Activated CD8-positive, alpha-beta T cell treated with anti-CD3 and anti-CD28 coated beads for 36 hours (primary cell): Measurements from ENCODE around the gene CLEC19A. TPM values are rescaled to one million over a fixed set of nuclear protein-coding genes. Genes with fewer than 3 reads are reported as not detected.

ENCODE experiments used
- ATAC-seq: fragments of 200-7000 bp; cut with Tn5 transposase; one replicate; pipeline ENCODE4 v1.10.0; 2021; ENCODE audit warnings: mild to moderate bottlenecking, moderate library complexity
- CTCF ChIA-PET: fragments of 350-600 bp; sonication (Branson Sonifier 250); formaldehyde crosslinking; loops from one replicate; lab custom pipeline; 2021; ENCODE audit warnings: antibody characterized with exemption; lab: Charles Lee
- POLR2A ChIA-PET: fragments of 350-600 bp; sonication (Branson Sonifier 250); formaldehyde crosslinking; loops from one replicate; lab custom pipeline; 2021; ENCODE audit warnings: antibody characterized with exemption; lab: Charles Lee
- DNase-seq: peaks from one replicate; pipeline ENCODE4 v3.0.0-alpha.2; 2020
- H3K27ac Mint-ChIP-seq: one replicate; pipeline ENCODE4 v1.8.0; 2021; ENCODE audit warnings: mild to moderate bottlenecking, mixed read lengths
- H3K27me3 Mint-ChIP-seq: one replicate; pipeline ENCODE4 v1.8.0; 2021; ENCODE audit warnings: mixed read lengths
- H3K36me3 Mint-ChIP-seq: one replicate; pipeline ENCODE4 v1.8.0; 2021; ENCODE audit warnings: low read depth, mixed read lengths
- H3K4me1 Mint-ChIP-seq: one replicate; pipeline ENCODE4 v1.8.0; 2021; ENCODE audit warnings: low read depth, mixed read lengths
- H3K4me3 Mint-ChIP-seq: one replicate; pipeline ENCODE4 v1.8.0; 2021; ENCODE audit warnings: mild to moderate bottlenecking, moderate library complexity, mixed read lengths
- H3K9me3 Mint-ChIP-seq: one replicate; pipeline ENCODE4 v1.8.0; 2021; ENCODE audit warnings: mixed read lengths
- CTCF ChIP-seq: fragments of 200-600 bp; IDR thresholded peaks from one replicate; pipeline ENCODE4 v1.8.0; 2022; ENCODE audit warnings: antibody characterized with exemption, mild to moderate bottlenecking
- intact Hi-C: fragments of 100-400 bp; cut with micrococcal nuclease; formaldehyde crosslinking; loops from one replicate; pipeline ENCODE4 v1.10.0; 2022
- total RNA-seq, 2 experiments: library from RNA; stranded (reverse); gene quantifications; one replicate each; pipeline ENCODE4 v1.2.3, GENCODE V29; 2021

Gene CLEC19A
- total RNA-seq, 2 experiments from 2014 or later, result not detected

- peaks cover 17% of the 10 kb centered on the region for H3K27me3 Mint-ChIP-seq
- no peak for ATAC-seq
- POLR2A ChIA-PET, result no interaction called here
- no peaks in the 10 kb centered on the region for H3K36me3 Mint-ChIP-seq
- H3K4me1 Mint-ChIP-seq, result peaks cover 14% of the 10 kb centered on the region
- peaks cover 3% of the 10 kb centered on the region for H3K9me3 Mint-ChIP-seq
- H3K4me3 Mint-ChIP-seq, result no peak overlapping the region
- DNase-seq, result no peak
- CTCF ChIA-PET, result no interaction called here
- no peak overlapping the region for H3K27ac Mint-ChIP-seq
- no peak for TF ChIP-seq CTCF
- intact Hi-C loops, result no loop called here
Observed at GRCh38 chr16:19289811-19290485, 4.4 kb downstream of the CLEC19A start.

GRCh38 chr16:19290860-19291259 is 5.3 kb downstream of the CLEC19A start:
- peaks cover 16% of the 10 kb centered on the region for H3K4me1 Mint-ChIP-seq
- H3K4me3 Mint-ChIP-seq, result no peak overlapping the region
- DNase-seq, result no peak
- H3K27me3 Mint-ChIP-seq, result peaks cover 17% of the 10 kb centered on the region
- H3K27ac Mint-ChIP-seq, result no peak overlapping the region
- H3K9me3 Mint-ChIP-seq, result peaks cover 3% of the 10 kb centered on the region
- TF ChIP-seq CTCF, result no peak
- CTCF ChIA-PET, result no interaction called here
- H3K36me3 Mint-ChIP-seq, result no peaks in the 10 kb centered on the region
- ATAC-seq, result no peak
- intact Hi-C loops, result no loop called here
- POLR2A ChIA-PET, result no interaction called here

GRCh38 chr16:19291475-19291874 is 5.9 kb downstream of the CLEC19A start:
- intact Hi-C loops, result no loop called here
- no peak overlapping the region for H3K4me3 Mint-ChIP-seq
- H3K27me3 Mint-ChIP-seq, result peaks cover 17% of the 10 kb centered on the region
- peaks cover 16% of the 10 kb centered on the region for H3K4me1 Mint-ChIP-seq
- no peak for TF ChIP-seq CTCF
- DNase-seq (peak; percentile 5), ATAC-seq (no peak)
- H3K9me3 Mint-ChIP-seq, result peaks cover 3% of the 10 kb centered on the region
- POLR2A ChIA-PET, result no interaction called here
- no peak overlapping the region for H3K27ac Mint-ChIP-seq
- CTCF ChIA-PET, result no interaction called here
- H3K36me3 Mint-ChIP-seq, result no peaks in the 10 kb centered on the region

GRCh38 chr16:19292186-19292585 is 6.7 kb downstream of the CLEC19A start:
- no peak overlapping the region for H3K27ac Mint-ChIP-seq
- H3K9me3 Mint-ChIP-seq, result peaks cover 3% of the 10 kb centered on the region
- DNase-seq (no peak), ATAC-seq (no peak)
- peaks cover 16% of the 10 kb centered on the region for H3K4me1 Mint-ChIP-seq
- no peak for TF ChIP-seq CTCF
- H3K27me3 Mint-ChIP-seq, result peaks cover 19% of the 10 kb centered on the region
- POLR2A ChIA-PET, result no interaction called here
- H3K36me3 Mint-ChIP-seq, result no peaks in the 10 kb centered on the region
- intact Hi-C loops, result no loop called here
- H3K4me3 Mint-ChIP-seq, result no peak overlapping the region
- CTCF ChIA-PET, result no interaction called here

- Mint-ChIP-seq H3K27ac (peak overlapping the region; percentile 22), H3K36me3 (no peaks in the 10 kb centered on the region), H3K4me3 (no peak overlapping the region), H3K9me3 (peaks cover 3% of the 10 kb centered on the region), H3K4me1 (peaks cover 16% of the 10 kb centered on the region), H3K27me3 (peaks cover 18% of the 10 kb centered on the region)
- ChIA-PET POLR2A (no interaction called here), CTCF (interaction anchor here (0.6 kb wide), 1 partner anchor 384 kb away, joined by 3 read pairs; no protein-coding TSS in a partner anchor)
- no peak for TF ChIP-seq CTCF
- peak; percentile 90 for ATAC-seq
- intact Hi-C loops, result no loop called here
- peak; percentile 64 for DNase-seq
Observed at GRCh38 chr16:19294156-19294649, 8.7 kb downstream of the CLEC19A start.
